ENCODE results near the gene DNAJC6.
A peak's percentile ranks its signal among the peaks of the same experiment; 100 is the strongest.
"Not testable (repeated sequence)": the region's sequence is repeated elsewhere in the genome, so short reads cannot be mapped to it uniquely, and the experiment has no call there.

The DNAJC6 gene

GRCh38 chr1:65309304-65310077 is at the start of gene DNAJC6:
Gene DNAJC6, plus strand, starts transcription at chr1:65309543. Its CDS starts 203 bp downstream, at chr1:65309746.
- FAIRE-seq = no peak

- FAIRE-seq = no peak
Measured at GRCh38 chr1:65259816-65260215, 49.5 kb upstream of the DNAJC6 start.

DNA sequence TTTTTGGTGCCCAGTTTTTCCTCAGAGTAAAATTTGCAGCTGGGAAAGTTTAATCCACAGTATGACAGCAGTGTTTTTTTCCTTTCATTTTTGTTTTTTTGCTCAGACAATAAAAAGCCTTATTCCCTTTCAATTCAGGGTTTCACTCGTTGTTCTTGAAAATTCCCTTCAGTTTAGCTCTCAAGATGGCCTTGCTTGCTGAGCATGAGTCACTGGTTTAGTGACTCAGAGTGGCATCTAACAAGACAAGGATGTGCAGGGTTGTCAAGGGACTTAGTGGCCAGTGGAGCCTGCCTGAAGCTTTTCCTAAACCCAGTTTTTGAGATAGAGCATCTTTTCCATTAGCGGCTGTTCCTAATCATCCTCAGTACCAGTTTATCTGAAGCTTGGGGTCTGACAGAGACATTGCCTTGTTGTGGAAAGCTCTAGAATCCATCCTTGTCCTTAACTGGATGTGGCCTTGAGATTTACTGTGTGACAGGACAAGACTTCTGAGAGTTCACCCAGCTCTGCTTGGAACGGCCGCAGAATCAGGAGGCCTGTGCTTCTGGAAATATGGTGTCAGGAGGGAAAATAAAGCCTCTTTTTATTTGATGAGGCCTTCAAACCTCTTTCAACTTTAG is 48.4 kb upstream of the DNAJC6 start:
- FAIRE-seq = peak; percentile 5

- FAIRE-seq = no peak
Measured at GRCh38 chr1:65263286-65263685, 46.1 kb upstream of the DNAJC6 start.

DNA sequence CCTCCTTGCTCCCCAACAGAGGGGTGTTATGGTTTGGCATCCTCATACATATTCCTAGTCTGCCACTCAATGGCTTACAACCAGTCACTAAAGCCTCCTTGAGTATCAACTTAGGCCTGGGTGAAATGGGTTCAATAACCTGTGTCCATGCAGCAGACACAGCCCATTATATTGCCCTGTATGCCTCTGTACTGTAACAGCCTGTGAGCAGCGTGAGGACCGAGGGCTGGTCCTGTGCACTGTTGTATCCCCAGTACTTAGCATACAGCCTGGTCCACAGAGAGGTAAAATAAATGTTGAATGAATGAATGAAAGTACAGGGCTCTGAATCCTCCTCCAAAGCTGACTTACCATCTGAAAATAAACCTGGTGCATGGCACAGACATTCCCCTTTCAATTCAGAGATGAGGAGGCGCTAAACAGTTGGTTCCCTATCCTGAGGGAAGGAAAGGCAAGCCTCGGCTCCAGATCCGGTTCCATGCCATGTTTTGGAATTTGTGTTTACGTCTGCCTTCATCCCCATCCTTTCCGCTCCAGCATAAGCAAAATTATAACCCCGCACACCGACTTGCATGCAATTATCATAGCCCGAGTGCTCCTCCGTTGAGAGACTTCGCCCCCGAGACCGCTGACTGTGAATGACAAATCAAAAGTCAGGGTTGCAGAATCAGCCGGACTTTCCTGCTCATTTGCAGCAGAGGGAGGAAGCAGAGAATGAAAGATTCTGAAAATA is 45.0 kb upstream of the DNAJC6 start:
- FAIRE-seq = no peak

DNA sequence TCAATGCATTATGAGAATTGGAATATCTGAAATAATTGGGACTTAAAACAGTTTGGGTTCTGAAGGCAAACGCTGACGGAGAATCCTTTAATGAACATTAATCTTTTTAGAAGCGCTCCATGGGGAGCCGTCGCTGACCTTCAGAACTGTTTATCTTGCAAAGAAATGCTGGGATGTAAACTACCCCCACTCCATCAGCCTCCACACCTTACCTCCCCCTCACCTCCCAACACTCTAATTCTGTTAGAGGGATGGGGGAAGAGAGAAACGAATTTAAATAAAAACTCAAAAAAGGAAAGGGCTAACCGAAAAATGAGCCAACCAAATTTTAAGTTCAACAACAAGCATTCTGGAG is 44.1 kb upstream of the DNAJC6 start:
- peak; percentile 24 for FAIRE-seq

GRCh38 chr1:65265651-65266351 is 43.5 kb upstream of the DNAJC6 start:
- FAIRE-seq = no peak

GRCh38 chr1:65266476-65266875 is 42.9 kb upstream of the DNAJC6 start:
- FAIRE-seq = peak; percentile 78

- FAIRE-seq = no peak
Measured at GRCh38 chr1:65267271-65267670, 42.1 kb upstream of the DNAJC6 start.

GRCh38 chr1:65267683-65268082 is 41.7 kb upstream of the DNAJC6 start:
- FAIRE-seq = peak; percentile 62

- FAIRE-seq = no peak
Measured at GRCh38 chr1:65269612-65270011, 39.7 kb upstream of the DNAJC6 start.

- no peak for FAIRE-seq
Measured at GRCh38 chr1:65276197-65276939, 33.0 kb upstream of the DNAJC6 start.

DNA sequence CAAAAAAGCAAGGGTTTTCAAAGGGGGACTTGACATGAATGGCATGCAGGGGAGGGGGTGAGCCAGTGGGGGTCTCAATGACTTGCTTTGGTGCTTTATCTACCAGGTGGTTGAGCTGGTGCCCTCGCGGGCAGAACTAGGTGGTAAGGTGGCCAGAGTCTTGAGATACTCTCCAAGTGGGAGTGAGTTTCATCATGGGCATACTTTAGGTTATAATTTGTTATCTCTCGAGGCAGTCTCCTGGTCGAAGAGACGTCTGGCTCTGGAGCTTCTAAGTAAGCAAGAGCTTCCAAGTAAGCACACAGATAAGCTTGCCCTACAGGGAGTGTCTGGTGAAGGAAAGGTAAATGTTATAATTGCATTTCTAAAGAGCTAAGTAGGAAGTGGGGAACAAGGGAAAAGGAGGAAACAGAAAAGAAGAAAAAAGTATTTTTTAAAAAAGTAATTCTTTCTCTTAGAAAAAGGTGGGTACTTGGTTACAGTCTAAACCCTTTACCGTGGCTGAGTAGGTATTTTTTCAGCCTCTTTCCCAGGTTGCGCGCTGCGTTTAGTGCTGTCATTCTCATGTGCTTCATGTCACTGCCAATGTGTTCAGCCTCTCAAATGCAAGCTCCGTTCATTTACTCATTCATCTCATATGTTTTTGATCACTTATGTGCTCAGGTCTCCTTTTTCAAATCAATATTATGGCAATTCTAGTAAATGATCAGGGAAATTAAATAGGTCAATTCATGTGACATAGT is 31.6 kb upstream of the DNAJC6 start:
- no peak for FAIRE-seq

GRCh38 chr1:65278376-65279069 is 30.8 kb upstream of the DNAJC6 start:
- no peak for FAIRE-seq

- FAIRE-seq = no peak
Measured at GRCh38 chr1:65279070-65279779, 30.1 kb upstream of the DNAJC6 start.

GRCh38 chr1:65281846-65282245 is 27.5 kb upstream of the DNAJC6 start:
- FAIRE-seq = no peak

GRCh38 chr1:65284229-65284628 is 25.1 kb upstream of the DNAJC6 start:
- no peak for FAIRE-seq

DNA sequence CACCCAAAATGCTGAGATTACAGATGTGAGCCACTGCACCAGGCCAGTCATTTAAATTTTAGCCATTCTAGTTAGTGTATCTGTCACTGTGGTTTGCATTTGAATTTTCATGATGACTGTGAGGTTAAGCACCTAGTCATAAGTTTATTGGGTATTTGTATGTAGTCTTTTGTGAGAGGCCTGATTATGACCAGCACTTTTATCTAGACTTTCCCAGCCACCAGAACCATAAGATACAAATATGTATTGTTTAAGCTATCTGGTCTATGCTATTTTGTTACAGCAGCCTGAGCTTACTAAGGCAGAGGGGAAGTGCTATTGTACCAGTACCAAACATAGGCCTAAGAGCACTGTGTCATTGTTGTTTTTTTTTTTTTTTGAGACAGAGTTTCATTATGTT is 19.9 kb upstream of the DNAJC6 start:
- FAIRE-seq = no peak

DNA sequence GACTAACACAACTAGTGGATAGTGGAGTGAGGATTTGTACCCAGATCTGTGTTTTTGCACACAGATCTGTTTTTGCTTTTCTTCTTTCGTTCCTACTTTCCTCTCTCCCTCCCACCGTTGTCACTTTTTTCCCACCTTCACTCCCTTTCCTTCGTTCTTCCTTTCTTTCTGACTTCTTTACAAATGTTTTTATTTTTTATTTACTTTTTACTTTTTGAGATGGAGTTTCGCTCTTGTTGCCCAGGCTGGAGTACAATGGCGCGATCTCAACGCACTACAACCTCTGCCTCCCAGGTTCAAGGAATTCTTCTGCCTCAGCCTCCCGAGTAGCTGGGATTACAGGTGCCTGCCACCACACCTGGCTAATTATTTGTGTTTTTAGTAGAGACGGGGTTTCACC is 17.5 kb upstream of the DNAJC6 start:
- not testable (repeated sequence) for FAIRE-seq

DNA sequence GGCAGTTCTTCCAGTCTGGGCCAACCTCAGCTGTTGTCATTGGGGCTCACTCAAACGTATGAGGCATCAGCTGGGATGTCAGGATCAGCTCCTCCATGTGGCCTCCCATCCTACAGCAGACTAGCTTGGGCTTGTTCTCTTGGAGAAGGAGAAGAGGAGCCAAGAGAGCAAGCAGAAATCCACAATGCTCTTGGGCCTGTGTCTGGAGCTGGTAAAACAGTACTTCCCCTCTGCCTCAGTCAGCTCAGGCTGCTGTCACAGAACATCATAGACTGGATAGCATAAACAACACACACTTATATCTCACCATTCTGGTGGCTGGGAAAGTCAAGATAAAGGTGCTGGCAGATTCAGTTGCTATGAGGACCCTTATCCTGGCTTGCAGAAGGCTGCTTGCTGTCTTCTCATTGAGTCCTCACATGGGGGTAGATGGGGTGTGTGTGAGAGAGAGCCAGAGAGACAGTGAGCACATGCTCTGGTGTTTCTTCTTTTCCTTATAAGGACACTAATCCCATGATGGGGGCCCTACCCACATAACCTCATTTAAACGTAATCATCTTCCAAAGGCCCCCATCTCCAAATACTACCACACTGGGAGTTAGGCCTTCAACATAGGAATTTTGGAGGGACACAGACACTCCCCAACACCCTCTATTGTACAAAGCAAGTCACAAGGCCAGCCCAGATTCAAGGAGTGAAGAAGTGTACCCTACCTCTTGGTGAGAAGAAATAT is 16.3 kb upstream of the DNAJC6 start:
- no peak for FAIRE-seq
